Ishikawa (cell line): ENCODE data around the gene C11orf98.

Experiments
- CEBPB ChIP-seq: IDR thresholded peaks from 2 replicates; pipeline ENCODE4 v1.6.1; 2012
- EGR1 ChIP-seq: IDR thresholded peaks from 2 replicates; pipeline ENCODE4 v1.6.1; 2012
- EP300 ChIP-seq: IDR thresholded peaks from 2 replicates; pipeline ENCODE4 v1.6.1; 2012; ENCODE audit warnings: borderline replicate concordance
- FOXM1 ChIP-seq: IDR thresholded peaks from 2 replicates; pipeline ENCODE4 v1.6.1; 2012; ENCODE audit warnings: low read depth, borderline replicate concordance
- NFIC ChIP-seq: IDR thresholded peaks from 2 replicates; pipeline ENCODE4 v1.6.1; 2012
- RAD21 ChIP-seq: IDR thresholded peaks from 2 replicates; pipeline ENCODE4 v1.6.1; 2012; ENCODE audit warnings: low read depth
- TAF1 ChIP-seq: IDR thresholded peaks from 2 replicates; pipeline ENCODE4 v1.6.1; 2012; ENCODE audit warnings: low read depth, mild to moderate bottlenecking
- TCF12 ChIP-seq: IDR thresholded peaks from 2 replicates; pipeline ENCODE4 v1.6.1; 2012; ENCODE audit warnings: low read depth
- TEAD4 ChIP-seq: IDR thresholded peaks from 2 replicates; pipeline ENCODE4 v1.6.1; 2012
- USF1 ChIP-seq: IDR thresholded peaks from 2 replicates; pipeline ENCODE4 v1.6.1; 2012
- YY1 ChIP-seq: IDR thresholded peaks from 2 replicates; pipeline ENCODE4 v1.6.1; 2012; ENCODE audit warnings: low read depth
- ZBTB7A ChIP-seq: IDR thresholded peaks from 2 replicates; pipeline ENCODE4 v1.6.1; 2012; ENCODE audit warnings: low read depth
- TF ChIP-seq, protein P1 (sequence below): IDR thresholded peaks from 2 replicates; pipeline ENCODE4 v1.6.1; 2012; ENCODE audit warnings: low read depth, mild to moderate bottlenecking

GRCh38 chr11:62705413-62705812 lies 40.4 kb upstream of the C11orf98 start:
- TF ChIP-seq TAF1 (no peak), CEBPB (no peak), RAD21 (no peak), NFIC (no peak), USF1 (no peak), ZBTB7A (no peak), TEAD4 (no peak), FOXM1 (no peak), YY1 (no peak), TCF12 (no peak), EP300 (no peak), EGR1 (no peak)
- TF ChIP-seq, protein P1, sequence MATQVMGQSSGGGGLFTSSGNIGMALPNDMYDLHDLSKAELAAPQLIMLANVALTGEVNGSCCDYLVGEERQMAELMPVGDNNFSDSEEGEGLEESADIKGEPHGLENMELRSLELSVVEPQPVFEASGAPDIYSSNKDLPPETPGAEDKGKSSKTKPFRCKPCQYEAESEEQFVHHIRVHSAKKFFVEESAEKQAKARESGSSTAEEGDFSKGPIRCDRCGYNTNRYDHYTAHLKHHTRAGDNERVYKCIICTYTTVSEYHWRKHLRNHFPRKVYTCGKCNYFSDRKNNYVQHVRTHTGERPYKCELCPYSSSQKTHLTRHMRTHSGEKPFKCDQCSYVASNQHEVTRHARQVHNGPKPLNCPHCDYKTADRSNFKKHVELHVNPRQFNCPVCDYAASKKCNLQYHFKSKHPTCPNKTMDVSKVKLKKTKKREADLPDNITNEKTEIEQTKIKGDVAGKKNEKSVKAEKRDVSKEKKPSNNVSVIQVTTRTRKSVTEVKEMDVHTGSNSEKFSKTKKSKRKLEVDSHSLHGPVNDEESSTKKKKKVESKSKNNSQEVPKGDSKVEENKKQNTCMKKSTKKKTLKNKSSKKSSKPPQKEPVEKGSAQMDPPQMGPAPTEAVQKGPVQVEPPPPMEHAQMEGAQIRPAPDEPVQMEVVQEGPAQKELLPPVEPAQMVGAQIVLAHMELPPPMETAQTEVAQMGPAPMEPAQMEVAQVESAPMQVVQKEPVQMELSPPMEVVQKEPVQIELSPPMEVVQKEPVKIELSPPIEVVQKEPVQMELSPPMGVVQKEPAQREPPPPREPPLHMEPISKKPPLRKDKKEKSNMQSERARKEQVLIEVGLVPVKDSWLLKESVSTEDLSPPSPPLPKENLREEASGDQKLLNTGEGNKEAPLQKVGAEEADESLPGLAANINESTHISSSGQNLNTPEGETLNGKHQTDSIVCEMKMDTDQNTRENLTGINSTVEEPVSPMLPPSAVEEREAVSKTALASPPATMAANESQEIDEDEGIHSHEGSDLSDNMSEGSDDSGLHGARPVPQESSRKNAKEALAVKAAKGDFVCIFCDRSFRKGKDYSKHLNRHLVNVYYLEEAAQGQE: no peak
